Measurements from ENCODE around the gene FBXO5.
"Not testable (repeated sequence)": the region's sequence is repeated elsewhere in the genome, so short reads cannot be mapped to it uniquely, and the experiment has no call there.

Gene FBXO5

GRCh38 chr6:152978058-152978457 is 4.8 kb downstream of the FBXO5 start:
- DNase-seq, result no peak
- Histone ChIP-seq H3K9me3 (no peaks in the 10 kb centered on the region), H3K36me3 (peaks cover 77% of the 10 kb centered on the region), H3K4me1 (no peaks in the 10 kb centered on the region; the same call in 1 of the 2 replicates), H3K27me3 (no peaks in the 10 kb centered on the region), H3K4me3 (ENCODE audit: low read depth, low read length) (no peak overlapping the region)
- TF ChIP-seq, protein P1, sequence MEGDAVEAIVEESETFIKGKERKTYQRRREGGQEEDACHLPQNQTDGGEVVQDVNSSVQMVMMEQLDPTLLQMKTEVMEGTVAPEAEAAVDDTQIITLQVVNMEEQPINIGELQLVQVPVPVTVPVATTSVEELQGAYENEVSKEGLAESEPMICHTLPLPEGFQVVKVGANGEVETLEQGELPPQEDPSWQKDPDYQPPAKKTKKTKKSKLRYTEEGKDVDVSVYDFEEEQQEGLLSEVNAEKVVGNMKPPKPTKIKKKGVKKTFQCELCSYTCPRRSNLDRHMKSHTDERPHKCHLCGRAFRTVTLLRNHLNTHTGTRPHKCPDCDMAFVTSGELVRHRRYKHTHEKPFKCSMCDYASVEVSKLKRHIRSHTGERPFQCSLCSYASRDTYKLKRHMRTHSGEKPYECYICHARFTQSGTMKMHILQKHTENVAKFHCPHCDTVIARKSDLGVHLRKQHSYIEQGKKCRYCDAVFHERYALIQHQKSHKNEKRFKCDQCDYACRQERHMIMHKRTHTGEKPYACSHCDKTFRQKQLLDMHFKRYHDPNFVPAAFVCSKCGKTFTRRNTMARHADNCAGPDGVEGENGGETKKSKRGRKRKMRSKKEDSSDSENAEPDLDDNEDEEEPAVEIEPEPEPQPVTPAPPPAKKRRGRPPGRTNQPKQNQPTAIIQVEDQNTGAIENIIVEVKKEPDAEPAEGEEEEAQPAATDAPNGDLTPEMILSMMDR (IDR thresholded peaks at IDR 0.05; ENCODE audit: low read depth, low read length), result no peak

GRCh38 chr6:152977556-152977955 is 5.3 kb downstream of the FBXO5 start:
- Histone ChIP-seq H3K27me3 (no peaks in the 10 kb centered on the region), H3K36me3 (peaks cover 82% of the 10 kb centered on the region), H3K4me1 (no peaks in the 10 kb centered on the region; the same call in 1 of the 2 replicates), H3K4me3 (ENCODE audit: low read depth, low read length) (no peak overlapping the region), H3K9me3 (no peaks in the 10 kb centered on the region)
- DNase-seq, result no peak
- TF ChIP-seq, protein P1 (IDR thresholded peaks at IDR 0.05; ENCODE audit: low read depth, low read length), result no peak

DNA sequence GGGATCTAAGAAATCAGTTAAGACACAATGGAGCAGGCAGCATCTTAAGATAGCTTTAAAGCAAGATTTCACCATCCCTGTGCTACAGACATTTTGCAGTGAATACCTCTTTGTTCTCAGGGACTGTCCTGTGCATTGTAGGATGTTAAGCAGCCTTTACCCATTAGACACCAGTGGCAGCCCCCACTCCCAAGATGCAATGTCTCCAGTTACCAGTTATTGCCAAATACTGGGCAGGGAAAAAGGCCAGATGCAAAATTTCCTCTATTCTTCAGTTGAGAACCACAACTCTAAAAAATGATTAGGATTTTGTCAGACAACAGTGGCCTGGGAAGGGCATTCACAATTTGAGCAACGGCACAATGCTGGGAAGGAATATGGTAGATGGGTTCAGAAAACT is 6.1 kb downstream of the FBXO5 start:
- DNase-seq, result no peak
- peaks cover 90% of the 10 kb centered on the region for H3K36me3 ChIP-seq
- TF ChIP-seq, protein P1 (IDR thresholded peaks at IDR 0.05; ENCODE audit: low read depth, low read length), result no peak
- H3K4me3 ChIP-seq (ENCODE audit: low read depth, low read length), result no peak overlapping the region
- H3K4me1 ChIP-seq, result no peaks in the 10 kb centered on the region; the same call in 1 of the 2 replicates
- H3K9me3 ChIP-seq, result no peaks in the 10 kb centered on the region
- no peaks in the 10 kb centered on the region for H3K27me3 ChIP-seq

GRCh38 chr6:152975204-152975915 is 7.5 kb downstream of the FBXO5 start:
- H3K4me3 ChIP-seq (ENCODE audit: low read depth, low read length), result no peak overlapping the region
- TF ChIP-seq, protein P1 (IDR thresholded peaks at IDR 0.05; ENCODE audit: low read depth, low read length), result no peak
- H3K27me3 ChIP-seq, result no peaks in the 10 kb centered on the region
- H3K4me1 ChIP-seq, result no peaks in the 10 kb centered on the region; the same call in 1 of the 2 replicates
- no peaks in the 10 kb centered on the region for H3K9me3 ChIP-seq
- no peak for DNase-seq
- H3K36me3 ChIP-seq, result peaks cover 97% of the 10 kb centered on the region

GRCh38 chr6:152973916-152974315 is 8.9 kb downstream of the FBXO5 start:
- Histone ChIP-seq H3K36me3 (peaks cover 95% of the 10 kb centered on the region), H3K27me3 (no peaks in the 10 kb centered on the region), H3K9me3 (no peaks in the 10 kb centered on the region), H3K4me3 (ENCODE audit: low read depth, low read length) (no peak overlapping the region), H3K4me1 (no peaks in the 10 kb centered on the region; the same call in 1 of the 2 replicates)
- TF ChIP-seq, protein P1 (IDR thresholded peaks at IDR 0.05; ENCODE audit: low read depth, low read length), result no peak
- DNase-seq, result no peak

GRCh38 chr6:152969688-152970418 is 13.0 kb downstream of the FBXO5 start:
- TF ChIP-seq, protein P1 (IDR thresholded peaks at IDR 0.05; ENCODE audit: low read depth, low read length), result no peak
- Histone ChIP-seq H3K9me3 (0 out of 2 replicates have a peak, but pooled peaks cover 2% of the 10 kb centered on the region), H3K4me3 (ENCODE audit: low read depth, low read length) (no peak overlapping the region), H3K27me3 (no peaks in the 10 kb centered on the region), H3K4me1 (no peaks in the 10 kb centered on the region; the same call in 1 of the 2 replicates), H3K36me3 (peaks cover 57% of the 10 kb centered on the region)
- no peak for DNase-seq

DNA sequence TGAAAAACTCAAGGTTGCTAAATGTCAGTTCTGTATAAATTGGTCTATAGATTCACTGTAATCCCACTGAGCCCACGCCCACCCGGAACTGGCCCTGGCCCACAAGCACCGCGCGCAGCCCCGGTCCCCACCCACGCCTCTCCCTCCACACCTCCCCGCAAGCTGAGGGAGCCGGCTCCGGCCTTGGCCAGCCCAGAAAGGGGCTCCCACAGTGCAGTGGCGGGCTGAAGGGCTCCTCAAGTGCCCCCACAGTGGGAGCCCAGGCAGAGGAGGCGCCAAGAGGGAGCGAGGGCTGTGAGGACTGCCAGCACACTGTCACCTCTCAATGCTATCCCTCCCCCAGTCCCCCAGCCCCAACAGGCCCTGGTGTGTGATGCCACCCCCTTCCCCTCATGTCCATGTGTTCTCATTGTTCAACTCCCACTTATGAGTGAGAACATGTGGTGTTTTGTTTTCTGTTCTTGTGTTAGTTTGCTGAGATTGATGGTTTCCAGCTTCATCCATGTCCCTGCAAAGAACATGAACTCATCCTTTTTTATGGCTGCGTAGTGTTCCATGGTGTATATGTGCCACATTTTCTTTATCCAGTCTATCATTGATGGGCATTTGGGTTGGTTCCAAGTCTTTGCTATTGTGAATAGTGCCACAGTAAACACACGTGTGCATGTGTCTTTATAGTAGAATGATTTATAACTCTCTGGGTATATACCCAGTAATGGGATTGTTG is 16.5 kb downstream of the FBXO5 start:
- H3K9me3 ChIP-seq; H3K4me3 ChIP-seq (ENCODE audit: low read depth, low read length); H3K4me1 ChIP-seq; H3K27me3 ChIP-seq; DNase-seq: not testable (repeated sequence)
- H3K36me3 ChIP-seq, result peaks cover 22% of the 10 kb centered on the region

Data from BE2C (cell line).